HepG2 (cell line): ENCODE measurements around the gene INTS1. TPM values are rescaled to one million over a fixed set of nuclear protein-coding genes. Genes with fewer than 3 reads are reported as not detected.

Experiments used
- GABPB1 ChIP-seq: IDR thresholded peaks from 2 replicates; pipeline ENCODE4 v1.6.1; 2016; ENCODE audit warnings: mild to moderate bottlenecking, missing genetic modification reagents, moderate library complexity, missing compliant biosample characterization
- KDM5A ChIP-seq: fragments of 200-600 bp; sonication (generic); IDR thresholded peaks from 2 replicates; pipeline ENCODE4 v1.7.0; 2018; ENCODE audit warnings: antibody characterized with exemption, mild to moderate bottlenecking, low read length, borderline replicate concordance
- NONO ChIP-seq, 2 experiments: fragments of 450-650 bp in 1 of 2; sonication (generic) in 1 of 2; formaldehyde crosslinking in 1 of 2; IDR thresholded peaks in 1 of 2; conservative IDR thresholded peaks in 1 of 2; 2 replicates each; pipeline versions ENCODE4 v1.6.1 to v1.8.0; 2017 to 2022; ENCODE audit warnings: mild to moderate bottlenecking in 1 of 2, missing genetic modification reagents in 1 of 2, moderate library complexity in 1 of 2
- RBM22 ChIP-seq: fragments of 200-400 bp; formaldehyde crosslinking; optimal IDR thresholded peaks from 2 replicates; pipeline ENCODE3; 2017; ENCODE audit warnings: mild to moderate bottlenecking, low read length, moderate library complexity
- RFXANK ChIP-seq: IDR thresholded peaks from 2 replicates; pipeline ENCODE4 v1.6.1; 2016
- TAF15 ChIP-seq: fragments of 200-400 bp; formaldehyde crosslinking; IDR thresholded peaks from one replicate; pipeline ENCODE4 v1.6.1; 2018; ENCODE audit warnings: mild to moderate bottlenecking, low read depth, low read length; ENCODE audit not compliant: poor library complexity, severe bottlenecking
- TEAD2 ChIP-seq: sonication (generic); formaldehyde crosslinking; IDR thresholded peaks from 2 replicates; pipeline ENCODE4 v1.9.0; 2021; ENCODE audit warnings: missing genetic modification reagents
- ZBTB37 ChIP-seq: sonication (generic); formaldehyde crosslinking; IDR thresholded peaks from 2 replicates; pipeline ENCODE4 v1.4.0; 2020; ENCODE audit warnings: mild to moderate bottlenecking, missing genetic modification reagents
- ZMAT3 ChIP-seq: sonication (generic); formaldehyde crosslinking; conservative IDR thresholded peaks from 2 replicates; pipeline ENCODE4 v1.7.0; 2021; ENCODE audit warnings: missing genetic modification reagents
- ZNF12 ChIP-seq: sonication (generic); formaldehyde crosslinking; IDR thresholded peaks from 2 replicates; pipeline ENCODE4 v1.5.0; 2020; ENCODE audit warnings: missing genetic modification reagents
- ZNF207 ChIP-seq: fragments of 450-650 bp; IDR thresholded peaks from 2 replicates; pipeline ENCODE4 v1.6.1; 2016; ENCODE audit warnings: antibody characterized with exemption, borderline replicate concordance
- ZNF263 ChIP-seq: sonication (generic); formaldehyde crosslinking; IDR thresholded peaks from 2 replicates; pipeline ENCODE4 v1.4.0; 2020; ENCODE audit warnings: missing genetic modification reagents
- ZNF343 ChIP-seq: sonication (generic); formaldehyde crosslinking; IDR thresholded peaks from 2 replicates; pipeline ENCODE4 v1.4.0; 2020; ENCODE audit warnings: mild to moderate bottlenecking, missing genetic modification reagents
- ZNF629 ChIP-seq: sonication (generic); formaldehyde crosslinking; conservative IDR thresholded peaks from 2 replicates; pipeline ENCODE4 v1.5.0; 2020; ENCODE audit warnings: missing genetic modification reagents
- ZNF839 ChIP-seq: sonication (generic); formaldehyde crosslinking; IDR thresholded peaks from 2 replicates; pipeline ENCODE4 v1.4.0; 2020; ENCODE audit warnings: missing genetic modification reagents, mild to moderate bottlenecking, borderline replicate concordance
- ZNF883 ChIP-seq: sonication (generic); formaldehyde crosslinking; IDR thresholded peaks from 2 replicates; pipeline ENCODE4 v1.5.1; 2020; ENCODE audit warnings: mild to moderate bottlenecking, missing genetic modification reagents; ENCODE audit errors: not compliant biosample characterization
- ZUFSP ChIP-seq: sonication (generic); formaldehyde crosslinking; IDR thresholded peaks from 2 replicates; pipeline ENCODE4 v1.9.0; 2021; ENCODE audit warnings: missing genetic modification reagents, mild to moderate bottlenecking, borderline replicate concordance
- polyA plus RNA-seq, 8 experiments: library from polyadenylated mRNA; depleted of rRNA in 3 of 8; stranded (reverse) in 7 of 8; unstranded in 1 of 8; fragments of >200 nt; fragmentation: Illumina TruSeq in 4 of 8; extraction: Trizol in 4 of 8; gene quantifications; 2 replicates each; pipeline versions ENCODE4 v1.2.1 to v1.2.3, GENCODE V29; 2011 to 2016; ENCODE audit warnings: low read depth in 4 of 8, missing spikeins in 1 of 8, mixed read lengths in 1 of 8; ENCODE audit not compliant: insufficient read depth in 1 of 8
- total RNA-seq, 5 experiments: library from RNA; depleted of rRNA; stranded (reverse); fragments of >200 nt; fragmentation: Illumina TruSeq; extraction: Trizol; gene quantifications; 2 replicates each; pipeline ENCODE4 v1.2.3, GENCODE V29; 2016; ENCODE audit warnings: low read depth in 1 of 5
- TF ChIP-seq, protein P1 (sequence below): sonication (generic); formaldehyde crosslinking; IDR thresholded peaks from 2 replicates; pipeline ENCODE4 v1.4.0; 2020; ENCODE audit warnings: mild to moderate bottlenecking, missing genetic modification reagents

INTS1 gene
- total and polyA plus RNA-seq, 2 of the 13 experiments (the other 11 are each of a cell fraction or from before 2014, with no cell fraction given): 13.7 to 29.0 TPM

DNA sequence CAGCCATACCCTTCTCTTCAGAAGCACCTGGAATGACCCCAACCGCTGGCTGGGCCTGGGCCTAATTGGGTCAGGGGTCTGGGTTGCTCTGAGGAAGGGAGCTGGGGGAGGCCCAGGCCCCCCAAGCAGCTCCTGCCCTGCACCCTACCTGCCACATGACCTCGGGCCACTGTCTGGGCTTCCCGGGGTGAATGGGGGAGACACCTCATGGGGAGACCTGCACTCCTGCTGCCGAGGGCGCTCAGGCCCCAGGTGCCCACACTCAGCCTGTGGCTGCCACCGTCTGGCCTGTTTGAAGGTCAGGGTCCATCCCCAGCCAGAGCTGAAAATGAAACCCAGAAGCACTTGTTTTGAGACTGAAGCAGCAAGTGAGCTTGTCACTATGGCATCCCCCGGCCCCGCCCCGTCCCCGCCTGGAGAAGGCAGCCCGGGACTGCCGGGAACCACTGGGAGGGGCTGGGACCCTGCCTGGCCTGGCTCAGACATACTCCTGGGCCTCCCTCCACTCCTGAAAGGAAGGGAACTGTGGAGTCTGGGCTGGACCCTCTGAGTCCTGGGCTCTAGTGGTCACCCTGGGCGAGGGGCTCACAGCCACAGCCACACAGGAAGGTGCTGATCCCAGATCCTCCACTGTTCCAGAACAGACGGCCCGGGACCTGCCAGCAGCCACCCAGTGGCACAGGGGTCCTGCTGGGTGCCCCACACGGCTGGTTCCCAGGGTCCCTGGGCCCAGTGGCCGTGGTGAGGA, 37.5 kb downstream of the INTS1 start (continued):
- TF ChIP-seq, protein P1, sequence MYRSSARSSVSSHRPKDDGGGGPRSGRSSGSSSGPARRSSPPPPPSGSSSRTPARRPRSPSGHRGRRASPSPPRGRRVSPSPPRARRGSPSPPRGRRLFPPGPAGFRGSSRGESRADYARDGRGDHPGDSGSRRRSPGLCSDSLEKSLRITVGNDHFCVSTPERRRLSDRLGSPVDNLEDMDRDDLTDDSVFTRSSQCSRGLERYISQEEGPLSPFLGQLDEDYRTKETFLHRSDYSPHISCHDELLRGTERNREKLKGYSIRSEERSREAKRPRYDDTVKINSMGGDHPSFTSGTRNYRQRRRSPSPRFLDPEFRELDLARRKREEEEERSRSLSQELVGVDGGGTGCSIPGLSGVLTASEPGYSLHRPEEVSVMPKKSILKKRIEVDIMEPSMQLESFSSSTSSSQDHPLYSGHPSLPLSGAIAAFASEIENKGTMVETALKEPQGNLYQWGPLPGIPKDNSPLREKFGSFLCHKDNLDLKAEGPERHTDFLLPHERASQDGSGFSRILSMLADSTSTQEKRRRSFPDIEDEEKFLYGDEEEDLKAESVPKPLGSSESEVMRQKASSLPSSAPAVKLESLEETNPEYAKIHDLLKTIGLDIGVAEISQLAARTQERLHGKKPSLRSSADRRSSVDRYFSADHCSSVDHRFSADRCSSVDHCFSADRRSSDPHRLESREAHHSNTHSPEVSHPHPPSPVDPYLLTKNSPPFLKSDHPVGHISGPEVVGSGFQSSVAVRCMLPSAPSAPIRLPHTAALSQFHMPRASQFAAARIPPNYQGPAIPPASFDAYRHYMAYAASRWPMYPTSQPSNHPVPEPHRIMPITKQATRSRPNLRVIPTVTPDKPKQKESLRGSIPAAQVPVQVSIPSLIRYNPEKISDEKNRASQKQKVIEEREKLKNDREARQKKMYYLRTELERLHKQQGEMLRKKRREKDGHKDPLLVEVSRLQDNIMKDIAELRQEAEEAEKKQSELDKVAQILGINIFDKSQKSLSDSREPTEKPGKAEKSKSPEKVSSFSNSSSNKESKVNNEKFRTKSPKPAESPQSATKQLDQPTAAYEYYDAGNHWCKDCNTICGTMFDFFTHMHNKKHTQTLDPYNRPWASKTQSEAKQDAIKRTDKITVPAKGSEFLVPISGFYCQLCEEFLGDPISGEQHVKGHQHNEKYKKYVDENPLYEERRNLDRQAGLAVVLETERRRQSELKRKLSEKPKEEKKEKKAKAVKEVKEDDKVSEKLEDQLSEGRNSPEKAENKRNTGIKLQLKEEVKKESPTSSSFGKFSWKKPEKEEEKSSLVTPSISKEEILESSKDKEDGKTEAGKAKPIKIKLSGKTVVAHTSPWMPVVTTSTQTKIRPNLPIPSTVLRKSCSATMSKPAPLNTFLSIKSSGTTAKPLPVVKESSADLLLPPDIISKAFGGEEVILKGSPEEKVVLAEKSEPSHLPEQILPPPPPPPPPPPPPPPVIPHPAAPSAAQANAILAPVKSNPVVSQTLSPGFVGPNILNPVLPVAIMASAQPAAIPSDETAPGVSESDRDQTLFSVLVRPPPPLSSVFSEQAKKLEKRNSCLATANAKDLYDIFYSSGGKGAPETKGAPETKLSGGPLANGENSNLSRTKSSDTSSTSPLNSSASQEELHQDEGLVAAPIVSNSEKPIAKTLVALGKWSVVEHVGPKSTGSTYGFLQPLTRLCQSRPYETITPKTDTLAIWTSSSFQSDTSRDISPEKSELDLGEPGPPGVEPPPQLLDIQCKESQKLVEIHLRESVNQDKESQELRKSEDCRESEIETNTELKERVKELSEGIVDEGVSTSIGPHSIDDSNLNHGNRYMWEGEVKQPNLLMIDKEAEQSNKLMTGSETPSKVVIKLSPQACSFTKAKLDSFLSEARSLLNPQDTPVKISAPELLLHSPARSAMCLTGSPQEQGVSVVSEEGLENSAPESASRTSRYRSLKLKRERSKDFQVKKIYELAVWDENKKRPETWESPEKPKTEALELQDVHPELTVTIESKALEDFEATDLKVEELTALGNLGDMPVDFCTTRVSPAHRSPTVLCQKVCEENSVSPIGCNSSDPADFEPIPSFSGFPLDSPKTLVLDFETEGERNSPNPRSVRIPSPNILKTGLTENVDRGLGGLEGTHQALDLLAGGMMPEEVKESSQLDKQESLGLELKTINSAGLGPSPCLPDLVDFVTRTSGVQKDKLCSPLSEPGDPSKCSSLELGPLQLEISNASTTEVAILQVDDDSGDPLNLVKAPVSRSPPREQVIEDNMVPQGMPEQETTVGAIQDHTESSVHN: no peak
- TF ChIP-seq NONO (IDR thresholded peaks at IDR 0.05) (no peak), NONO (CRISPR knock-in tag; conservative IDR thresholded peaks at IDR 0.05) (peak; percentile 48; the same call in 1 of the 2 replicates), TAF15 (no peak), KDM5A (no peak), RBM22 (no peak), ZUFSP (no peak), ZNF343 (CRISPR knock-in tag) (no peak), RFXANK (CRISPR knock-in tag) (no peak), ZNF12 (no peak), TEAD2 (CRISPR knock-in tag) (no peak), ZNF263 (CRISPR knock-in tag) (no peak; the same call in 1 of the 2 replicates), ZNF629 (CRISPR knock-in tag) (no peak), ZBTB37 (no peak), ZNF883 (CRISPR knock-in tag) (peak; percentile 66), GABPB1 (CRISPR knock-in tag) (peak; percentile 52; the same call in 1 of the 2 replicates), ZNF839 (CRISPR knock-in tag) (no peak), ZMAT3 (CRISPR knock-in tag) (no peak), ZNF207 (no peak)
